K562 (cell line): ENCODE results near the gene EIF4G1. TPM values are rescaled to one million over a fixed set of nuclear protein-coding genes. Genes with fewer than 3 reads are reported as not detected.

ENCODE experiments used
- CAMTA2 ChIP-seq: fragments of 250-450 bp; sonication (Bioruptor Pico); conservative IDR thresholded peaks from 2 replicates; pipeline ENCODE4 v1.5.1; 2022
- CBFA2T2 ChIP-seq: fragments of 450-650 bp; conservative IDR thresholded peaks from 2 replicates; pipeline ENCODE4 v1.6.1; 2017; ENCODE audit warnings: mild to moderate bottlenecking
- EP300 ChIP-seq: IDR thresholded peaks from 2 replicates; pipeline ENCODE4 v1.6.1; 2012; ENCODE audit warnings: low read length, improper control_type of control experiment
- FOXK1 ChIP-seq: sonication (generic); formaldehyde crosslinking; IDR thresholded peaks from 2 replicates; pipeline ENCODE4 v1.8.0; 2022; ENCODE audit warnings: missing genetic modification reagents, mild to moderate bottlenecking, borderline replicate concordance
- JUND ChIP-seq, 2 experiments: IDR thresholded peaks; 2 replicates in 1 of 2; 3 replicates in 1 of 2; pipeline ENCODE4 v1.6.1; 2011; ENCODE audit warnings: borderline replicate concordance in 2 of 2, low read depth in 2 of 2, low read length in 2 of 2, improper control_type of control experiment in 1 of 2, missing biosample characterization in 1 of 2, missing genetic modification characterization in 1 of 2, missing genetic modification reagents in 1 of 2
- MAFF ChIP-seq: IDR thresholded peaks from 2 replicates; pipeline ENCODE4 v1.6.1; 2012; ENCODE audit warnings: low read length, improper control_type of control experiment
- MAFK ChIP-seq: IDR thresholded peaks from 2 replicates; pipeline ENCODE4 v1.6.1; 2011; ENCODE audit warnings: low read length, improper control_type of control experiment
- MBD2 ChIP-seq: sonication (generic); IDR thresholded peaks from 2 replicates; pipeline ENCODE4 v1.6.1; 2016; ENCODE audit warnings: low read depth, borderline replicate concordance
- MEF2A ChIP-seq: IDR thresholded peaks from 2 replicates; pipeline ENCODE4 v1.6.1; 2011; ENCODE audit warnings: low read depth, mild to moderate bottlenecking, low read length, moderate library complexity; ENCODE audit not compliant: control insufficient read depth
- MYBL2 ChIP-seq, 2 experiments: fragments of 450-650 bp in 1 of 2; sonication (generic) in 1 of 2; formaldehyde crosslinking in 1 of 2; IDR thresholded peaks; 2 replicates each; pipeline versions ENCODE4 v1.6.1 to v1.8.1; 2017 to 2022; ENCODE audit warnings: borderline replicate concordance in 1 of 2, inconsistent platforms in 1 of 2, low read depth in 1 of 2, mild to moderate bottlenecking in 1 of 2, missing genetic modification reagents in 1 of 2, moderate library complexity in 1 of 2
- NFE2 ChIP-seq: IDR thresholded peaks from 2 replicates; pipeline ENCODE4 v1.6.1; 2014; ENCODE audit warnings: antibody characterized with exemption, low read depth
- NONO ChIP-seq, 2 experiments: fragments of 200-400 bp in 1 of 2; fragments of 450-650 bp in 1 of 2; formaldehyde crosslinking in 1 of 2; IDR thresholded peaks; 2 replicates each; pipeline ENCODE4 v1.6.1; 2017; ENCODE audit warnings: low read depth in 2 of 2, mild to moderate bottlenecking in 2 of 2, moderate library complexity in 2 of 2, low read length in 1 of 2
- PBX2 ChIP-seq, 2 experiments: IDR thresholded peaks in 1 of 2; conservative IDR thresholded peaks in 1 of 2; 2 replicates each; pipeline ENCODE4 v1.6.1; 2016; ENCODE audit warnings: low read depth in 2 of 2, mild to moderate bottlenecking in 1 of 2, missing compliant biosample characterization in 1 of 2, missing genetic modification characterization in 1 of 2, moderate library complexity in 1 of 2
- PHF20 ChIP-seq: fragments of 450-650 bp; IDR thresholded peaks from 2 replicates; pipeline ENCODE4 v1.6.1; 2018; ENCODE audit not compliant: partially characterized antibody
- SMARCC2 ChIP-seq: fragments of 450-650 bp; IDR thresholded peaks from 2 replicates; pipeline ENCODE4 v1.6.1; 2017; ENCODE audit warnings: antibody characterized with exemption, moderate library complexity, mild to moderate bottlenecking, low read depth
- STAT5A ChIP-seq: IDR thresholded peaks from 2 replicates; pipeline ENCODE4 v1.6.1; 2012; ENCODE audit warnings: low read length, inconsistent platforms, borderline replicate concordance
- TAL1 ChIP-seq: fragments of 450-650 bp; IDR thresholded peaks from 2 replicates; pipeline ENCODE4 v1.6.1; 2016; ENCODE audit warnings: mild to moderate bottlenecking
- TCF3 ChIP-seq: sonication (generic); formaldehyde crosslinking; IDR thresholded peaks from 2 replicates; pipeline ENCODE4 v1.4.0; 2020; ENCODE audit warnings: mild to moderate bottlenecking, missing genetic modification reagents
- TEAD4 ChIP-seq, 2 experiments: sonication (generic) in 1 of 2; formaldehyde crosslinking in 1 of 2; IDR thresholded peaks; 2 replicates each; pipeline versions ENCODE4 v1.6.1 to v1.8.0; 2012 to 2022; ENCODE audit warnings: borderline replicate concordance in 1 of 2, inconsistent platforms in 1 of 2, low read length in 1 of 2, mild to moderate bottlenecking in 1 of 2, missing genetic modification reagents in 1 of 2
- TRIM24 ChIP-seq, 2 experiments: fragments of 450-650 bp; IDR thresholded peaks; 2 replicates each; pipeline ENCODE4 v1.6.1; 2016
- U2AF1 ChIP-seq: fragments of 200-400 bp; formaldehyde crosslinking; optimal IDR thresholded peaks from 2 replicates; pipeline ENCODE3; 2017; ENCODE audit warnings: mild to moderate bottlenecking, low read depth, low read length, moderate library complexity
- ZBTB1 ChIP-seq: sonication (generic); formaldehyde crosslinking; IDR thresholded peaks from 2 replicates; pipeline ENCODE4 v1.8.1; 2023; ENCODE audit warnings: missing genetic modification reagents, low read depth, mild to moderate bottlenecking, borderline replicate concordance
- ZNF395 ChIP-seq: fragments of 200-800 bp; sonication (Bioruptor generic); IDR thresholded peaks from 2 replicates; pipeline ENCODE4 v1.6.1; 2017; ENCODE audit warnings: missing genetic modification characterization, missing compliant biosample characterization
- polyA plus RNA-seq, 8 experiments: library from polyadenylated mRNA; depleted of rRNA in 4 of 8; stranded (reverse) in 5 of 8; unstranded in 3 of 8; fragments of >200 nt; fragmentation: Nextera tagmentation in 2 of 8; fragmentation: Illumina TruSeq in 1 of 8; extraction: Ambion mirVana in 2 of 8; extraction: Trizol in 1 of 8; gene quantifications; 2 replicates each; pipeline versions ENCODE4 v1.2.1 to v1.2.3, GENCODE V29; 2011 to 2014; ENCODE audit warnings: inconsistent platforms in 1 of 8, missing spikeins in 1 of 8
- total RNA-seq, 7 experiments: library from RNA; depleted of rRNA in 6 of 7; stranded (reverse); fragments of >200 nt in 6 of 7; fragmentation: Illumina TruSeq in 2 of 7; extraction: Trizol in 2 of 7; gene quantifications; 2 replicates each; pipeline versions ENCODE4 v1.2.1 to v1.2.3, GENCODE V29; 2011 to 2021; ENCODE audit warnings: low replicate concordance in 1 of 7

The EIF4G1 gene
- total and polyA plus RNA-seq, 9 of the 15 experiments (the other 6 are each of a cell fraction or from before 2014, with no cell fraction given): 4.6 to 505 (median 155) TPM

- TF ChIP-seq MAFK (peak; percentile 98), ZBTB1 (no peak), MBD2 (peak; percentile 16; the same call in 1 of the 2 replicates), CBFA2T2 (peak; percentile 65), PHF20 (no peak), FOXK1 (CRISPR knock-in tag) (no peak), CAMTA2 (CRISPR knock-in tag) (0 out of 2 replicates have a peak, but pooled peaks have one; percentile 45), EP300 (peak; percentile 64; the same call in 1 of the 2 replicates), PBX2 (CRISPR knock-in tag; IDR thresholded peaks at IDR 0.05; ENCODE audit: low read depth) (no peak), PBX2 (tag; conservative IDR thresholded peaks at IDR 0.05; ENCODE audit: low read depth) (0 out of 2 replicates have a peak, but pooled peaks have one; percentile 8), MAFF (peak; percentile 99), MEF2A (no peak), NONO (IDR thresholded peaks at IDR 0.05; ENCODE audit: low read depth in 2 of 2, low read length in 1 of 2) (no peak), U2AF1 (no peak), SMARCC2 (peak; percentile 63; the same call in 1 of the 2 replicates), MYBL2 (IDR thresholded peaks at IDR 0.05; ENCODE audit: low read depth) (no peak), MYBL2 (CRISPR knock-in tag; IDR thresholded peaks at IDR 0.05; ENCODE audit: borderline replicate concordance) (no peak), STAT5A (peak; percentile 60), JUND (IDR thresholded peaks at IDR 0.05; ENCODE audit: borderline replicate concordance, low read depth, low read length) (peak; percentile 54; the same call in 1 of the 2 replicates), JUND (tag; IDR thresholded peaks at IDR 0.05; ENCODE audit: borderline replicate concordance, low read depth, low read length) (no peak; the same call in 2 of the 3 replicates), TEAD4 (IDR thresholded peaks at IDR 0.05; ENCODE audit: low read length) (peak; percentile 61; the same call in 1 of the 2 replicates), TEAD4 (CRISPR knock-in tag; IDR thresholded peaks at IDR 0.05; ENCODE audit: borderline replicate concordance) (no peak), ZNF395 (CRISPR knock-in tag) (peak; percentile 64; the same call in 1 of the 2 replicates), TRIM24 (IDR thresholded peaks at IDR 0.05) (0 out of 4 replicates have a peak, but pooled peaks of 1 of the 2 experiments have one; percentile 34), TCF3 (CRISPR knock-in tag) (peak; percentile 51; the same call in 1 of the 2 replicates), NFE2 (peak; percentile 94), TAL1 (peak; percentile 58; the same call in 1 of the 2 replicates)
Measured at GRCh38 chr3:184347321-184348056, 33.1 kb downstream of the EIF4G1 start (continued).
